Globus pallidus (tissue), 1 donor: ENCODE data around the gene SYT9.

Experiments used
- DNase-seq: peaks from one replicate; pipeline ENCODE4 v3.0.0-alpha.2; 2015; ENCODE audit warnings: low spot score

SYT9 gene

DNA sequence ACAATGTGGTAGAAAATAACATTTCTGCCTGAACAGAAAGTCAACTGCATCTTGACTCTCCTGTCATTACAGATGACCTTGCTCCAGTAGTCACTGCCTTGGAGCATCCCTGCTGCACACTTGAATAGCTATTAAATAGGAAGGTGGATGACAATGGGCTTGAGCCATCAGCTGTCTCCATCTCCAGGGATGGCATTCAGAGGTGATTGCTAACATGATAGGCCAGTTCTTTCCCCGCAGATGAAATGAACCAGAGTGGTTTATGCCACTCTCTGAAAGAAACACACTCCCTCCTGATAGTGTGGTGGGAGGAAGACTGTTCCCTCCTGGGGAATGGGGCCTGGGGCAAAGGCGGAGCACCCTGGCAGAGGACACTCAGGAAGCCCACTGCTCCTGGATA, 176.5 kb downstream of the SYT9 start:
- no peak for DNase-seq

DNA sequence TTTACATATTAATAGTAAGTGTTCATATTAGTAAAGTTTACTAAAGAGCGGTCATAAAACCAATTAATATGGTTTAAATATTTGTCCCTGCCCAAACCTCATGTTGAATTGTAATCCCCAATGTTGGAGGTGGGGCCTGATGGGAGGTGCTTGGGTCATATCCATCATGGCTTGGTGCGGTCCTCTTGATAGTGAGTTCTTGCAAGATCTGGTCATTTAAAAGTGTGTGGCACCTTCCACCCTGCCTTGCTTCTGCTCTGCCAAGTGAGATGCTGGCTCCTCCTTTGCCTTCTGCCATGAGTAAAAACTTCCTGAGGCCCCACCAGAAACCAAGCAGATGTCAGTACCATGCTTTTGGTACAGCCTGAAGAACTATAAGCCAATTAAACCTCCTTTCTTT, 178.8 kb downstream of the SYT9 start:
- DNase-seq: no peak

DNA sequence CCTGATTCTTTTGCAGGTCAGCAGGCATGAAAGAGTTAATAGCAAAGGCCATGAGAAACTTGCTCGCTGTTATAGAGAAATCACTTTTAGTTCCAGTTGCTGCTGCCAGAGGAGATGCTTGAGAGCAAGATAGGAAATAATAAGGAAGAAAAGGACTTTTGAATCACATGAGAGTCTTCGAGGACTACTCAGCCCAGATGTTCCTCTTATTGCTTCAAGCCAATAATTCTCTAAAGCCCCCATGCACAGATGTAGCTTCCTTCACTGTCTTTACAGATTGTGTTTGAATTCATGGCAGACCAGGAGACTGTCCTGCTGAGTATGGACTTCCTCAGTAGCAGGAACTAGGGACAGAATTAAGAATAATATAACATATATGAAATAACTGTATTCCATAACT, 183.5 kb downstream of the SYT9 start:
- no peak for DNase-seq

DNA sequence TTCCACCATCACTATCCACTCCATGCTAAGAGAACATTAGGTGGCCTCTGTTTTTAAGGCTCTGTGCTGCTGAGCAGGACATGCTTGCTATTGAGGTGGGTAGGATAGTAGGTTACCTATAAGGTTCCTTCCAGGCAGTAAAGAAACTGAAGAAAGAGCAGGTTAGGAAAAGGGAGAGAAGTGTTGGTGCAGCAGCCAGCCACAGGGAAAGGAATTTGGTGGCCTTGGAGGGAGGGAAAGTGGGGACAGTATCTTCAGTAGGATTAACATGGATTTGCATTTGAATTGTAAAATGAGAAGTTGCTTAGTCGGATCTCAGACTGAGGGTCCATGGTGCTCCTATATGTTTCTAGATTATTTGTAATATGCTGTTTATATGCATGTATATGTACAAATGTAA, 184.4 kb downstream of the SYT9 start:
- no peak for DNase-seq

DNA sequence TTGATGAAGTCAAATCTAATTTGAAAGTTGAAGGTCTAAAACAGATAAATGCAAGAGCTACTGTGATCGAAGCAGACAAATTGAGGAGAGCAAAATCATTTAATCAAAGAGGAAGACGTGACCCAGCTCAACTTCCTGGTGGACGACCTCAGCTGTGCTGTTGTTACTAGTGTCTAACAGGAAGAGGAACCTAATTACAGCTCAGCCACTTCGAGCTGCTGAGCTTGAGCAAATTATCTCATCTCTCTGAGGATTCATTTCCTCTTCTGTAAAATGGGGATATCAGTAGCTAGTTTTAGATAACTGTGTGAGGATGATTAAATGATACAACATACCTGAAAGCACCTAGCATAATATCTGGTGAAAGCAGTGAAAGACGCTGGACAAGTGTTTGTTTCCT, 185.0 kb downstream of the SYT9 start:
- DNase-seq: peak; percentile 34

DNA sequence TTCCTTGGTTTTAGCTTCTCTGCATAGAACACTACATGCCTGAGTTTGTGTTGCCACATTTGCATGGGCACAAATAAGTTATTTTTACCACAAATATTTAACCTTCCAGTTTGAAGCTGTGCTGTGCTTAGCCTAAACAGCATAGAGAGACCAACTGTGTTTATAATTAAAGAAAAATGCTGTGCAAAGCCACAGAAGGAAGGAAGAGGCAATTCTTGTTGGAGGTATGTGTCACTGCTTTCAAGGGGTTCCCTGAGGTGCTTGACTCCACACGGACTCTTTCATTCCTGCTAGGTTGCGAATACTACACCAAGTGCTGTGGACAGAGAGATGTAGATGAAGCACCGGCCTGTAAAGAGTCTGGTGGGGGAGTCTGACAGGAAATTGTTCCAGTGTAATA, 186.0 kb downstream of the SYT9 start:
- DNase-seq: no peak

DNA sequence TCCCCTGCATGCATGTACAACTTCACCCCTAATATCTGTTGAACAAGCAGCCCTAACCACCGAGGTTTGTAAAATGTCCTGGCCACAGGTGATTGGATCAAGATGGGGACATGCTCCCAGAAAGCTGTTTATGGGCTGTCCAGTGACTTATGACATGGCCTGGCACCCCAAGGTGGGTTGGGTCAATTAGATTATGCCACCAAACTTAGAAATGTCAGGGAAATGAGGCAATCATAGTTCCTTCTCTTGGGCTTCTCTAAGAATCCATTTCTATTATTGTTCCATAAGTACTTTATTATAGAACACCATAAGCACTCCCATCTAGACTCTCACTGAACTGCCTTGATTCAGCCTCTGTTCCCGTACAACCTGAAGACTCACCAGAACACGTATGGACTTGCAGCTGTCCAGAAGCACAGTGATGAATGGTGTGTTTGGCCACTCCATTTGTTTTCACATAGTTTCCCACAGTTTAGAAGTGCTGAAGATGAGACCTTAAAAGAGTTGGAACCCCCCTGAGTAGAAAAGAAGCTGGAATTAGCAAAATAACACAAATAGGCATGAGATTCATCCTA, 188.1 kb downstream of the SYT9 start:
- DNase-seq: no peak

DNA sequence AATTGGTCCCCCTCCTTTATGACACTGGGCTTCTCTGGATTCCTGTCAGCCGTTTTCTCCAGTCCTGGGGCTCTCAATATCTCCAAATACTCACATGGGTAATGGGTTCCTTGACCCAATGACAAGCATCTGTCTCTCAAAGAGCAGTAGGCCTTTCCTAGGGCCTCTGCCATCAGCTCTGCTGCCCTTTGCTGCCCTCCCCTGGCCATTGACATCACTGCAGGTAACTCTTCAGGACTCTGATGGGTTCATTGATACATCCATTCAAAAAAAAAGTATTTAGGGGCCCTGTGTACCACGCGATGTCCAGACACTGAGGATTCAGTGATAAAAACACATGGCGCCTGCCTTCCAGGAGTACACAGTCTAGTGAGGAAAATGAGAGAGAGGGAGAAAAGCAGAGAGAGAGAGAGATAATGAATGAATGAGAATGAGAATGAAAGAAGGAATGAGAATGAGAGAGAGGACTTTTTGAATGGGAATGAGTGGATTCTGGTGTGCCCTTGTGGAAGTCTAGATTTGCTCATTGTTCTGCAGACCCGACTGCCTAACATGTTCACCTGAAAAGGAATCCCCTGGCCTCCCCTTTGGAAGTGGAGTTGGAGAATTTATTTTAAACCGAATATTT, 191.0 kb downstream of the SYT9 start:
- DNase-seq: peak; percentile 66

DNA sequence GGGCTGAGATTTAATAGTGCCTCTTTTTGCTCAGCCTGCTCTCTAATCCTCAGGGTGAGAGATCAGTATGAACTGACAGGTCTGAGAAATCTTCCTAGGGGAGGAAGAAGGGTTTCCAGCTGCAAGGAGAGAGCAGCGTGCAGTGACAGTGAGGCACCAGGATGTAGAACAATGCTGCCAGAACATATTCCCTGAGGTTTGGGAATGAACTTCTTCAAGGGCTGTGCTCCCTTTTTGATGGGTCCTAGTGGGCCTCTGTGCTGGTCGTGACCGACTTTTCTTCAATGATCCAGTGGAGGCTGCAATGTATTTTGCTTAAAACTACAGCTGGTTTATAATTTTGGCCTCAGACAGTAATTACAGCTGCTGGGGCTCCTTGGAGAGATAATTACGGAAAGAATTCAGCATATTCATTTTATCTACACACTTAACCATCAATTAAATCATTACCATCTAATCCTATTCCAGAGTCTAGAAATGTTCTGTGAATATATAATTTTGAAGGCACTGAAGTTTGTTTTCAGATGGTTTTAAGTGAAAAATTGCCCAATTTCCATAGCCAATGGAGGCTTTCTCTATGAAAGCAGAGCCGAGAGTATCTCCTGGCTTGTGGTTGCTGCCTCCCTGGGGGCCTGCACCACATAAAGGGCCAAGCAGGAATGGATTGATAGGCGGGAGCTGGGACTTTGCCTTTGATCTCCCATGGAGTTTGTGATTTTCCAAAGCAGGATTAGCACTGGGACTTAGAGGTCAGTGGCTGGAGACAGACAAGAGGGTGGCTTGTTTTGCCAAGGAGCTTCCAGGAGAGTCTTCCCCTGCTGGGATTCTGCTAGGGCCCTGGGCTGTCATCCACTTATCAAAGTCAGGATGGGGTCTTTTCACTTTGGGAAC, 192.6 kb downstream of the SYT9 start:
- DNase-seq: no peak

DNA sequence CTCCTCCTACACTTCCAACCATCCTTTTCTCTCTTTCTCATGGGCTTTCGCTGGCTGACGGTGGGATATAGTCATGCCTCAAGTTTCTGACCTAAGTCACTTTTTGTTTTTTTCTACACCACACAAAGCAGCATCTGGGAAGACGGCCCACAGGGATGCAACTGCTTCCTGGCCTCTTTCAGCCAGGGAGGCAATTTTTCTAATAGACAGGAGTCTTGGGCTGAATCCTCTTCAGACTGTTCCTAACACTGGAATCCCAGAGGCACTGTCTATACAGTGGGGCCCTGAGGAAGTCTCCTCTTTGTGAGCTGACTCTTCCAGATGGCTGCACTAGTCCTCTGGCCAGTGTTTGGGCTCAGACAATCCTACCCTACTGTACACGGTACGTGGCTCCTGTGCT, 193.9 kb downstream of the SYT9 start:
- DNase-seq: no peak

DNA sequence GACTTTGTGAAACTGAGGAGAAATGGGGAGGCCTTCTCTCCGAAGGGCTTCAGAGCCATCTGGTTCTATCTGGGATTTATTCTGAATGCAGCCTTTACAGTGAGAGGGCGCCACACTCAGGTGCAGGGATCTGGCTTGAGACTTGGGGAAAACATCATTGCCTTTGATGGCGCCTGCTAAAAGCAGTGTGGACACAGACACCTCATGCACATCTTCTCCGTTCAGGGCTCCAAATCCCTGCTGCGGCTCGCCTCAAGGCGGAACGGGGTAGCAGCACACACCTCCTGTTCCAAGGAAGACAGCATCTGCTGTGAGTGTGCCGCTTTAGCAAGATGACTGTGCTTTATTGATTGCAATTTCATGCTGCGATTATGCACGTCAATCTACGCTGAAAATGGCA, 196.5 kb downstream of the SYT9 start:
- no peak for DNase-seq

DNA sequence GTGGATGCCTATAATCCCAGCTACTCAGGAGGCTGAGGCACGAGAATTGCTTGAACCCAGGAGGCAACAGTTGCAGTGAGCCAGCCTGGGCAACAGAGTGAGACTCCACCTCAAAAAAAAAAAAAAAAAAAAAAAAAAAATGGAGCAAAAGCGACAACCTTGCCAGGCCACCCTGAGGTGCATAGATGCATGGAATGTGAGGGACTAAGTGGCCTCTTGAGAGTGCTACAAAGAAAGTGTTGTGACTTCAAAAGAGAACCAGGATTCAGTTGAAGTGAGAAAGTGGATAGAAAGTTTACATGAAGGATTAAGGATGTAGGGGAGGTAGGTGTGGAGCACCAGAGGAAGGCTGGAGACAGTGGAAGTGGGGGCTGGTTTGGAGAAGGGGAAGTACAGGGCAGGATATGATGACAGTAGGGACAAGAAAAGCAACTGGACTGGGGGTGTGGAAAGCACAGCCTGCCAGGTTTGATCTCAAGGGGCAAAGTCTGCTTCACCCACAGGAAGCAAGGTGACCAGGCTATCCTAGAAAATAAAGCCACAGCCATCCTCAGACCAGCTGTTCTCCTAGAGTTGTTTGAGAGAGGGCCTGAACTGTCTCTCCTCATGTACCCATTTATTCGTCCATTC, 197.6 kb downstream of the SYT9 start:
- no peak for DNase-seq

DNA sequence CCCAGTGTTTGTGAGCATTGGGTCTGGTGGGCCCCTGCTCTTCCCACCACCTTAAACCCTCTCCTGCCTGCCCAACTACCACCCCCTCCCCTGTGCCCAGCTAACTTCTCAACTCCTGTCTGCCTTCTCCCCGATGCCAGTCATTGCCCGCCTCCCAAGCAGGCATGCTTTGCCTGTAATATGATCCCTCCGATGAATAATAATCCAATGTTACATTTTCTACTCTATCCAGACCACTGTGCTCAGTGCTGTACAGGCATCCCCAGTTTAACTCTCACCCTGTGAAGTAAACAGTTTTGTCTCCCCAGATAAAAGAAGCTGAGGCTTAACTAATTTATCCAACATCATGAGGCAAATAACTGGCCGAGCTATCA, 198.1 kb downstream of the SYT9 start:
- no peak for DNase-seq

DNA sequence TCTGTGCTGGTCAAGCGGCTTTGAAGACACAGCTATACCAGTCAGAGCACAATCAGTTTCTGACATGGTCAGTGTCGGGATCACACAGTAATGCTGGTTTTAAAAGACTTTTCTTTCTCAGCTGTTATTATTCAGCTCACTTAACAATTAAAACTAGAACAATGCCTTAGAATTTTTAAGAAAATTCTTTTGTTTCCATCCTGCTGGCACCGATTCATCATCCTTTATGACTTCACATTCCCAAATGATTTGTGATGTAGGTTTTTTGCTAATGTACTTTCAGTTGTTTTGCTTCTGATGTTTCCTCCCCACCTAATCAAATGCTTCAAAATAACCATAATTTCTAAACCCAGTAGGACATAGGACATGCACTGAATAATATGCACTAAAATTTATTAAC, 199.1 kb downstream of the SYT9 start:
- DNase-seq: no peak

DNA sequence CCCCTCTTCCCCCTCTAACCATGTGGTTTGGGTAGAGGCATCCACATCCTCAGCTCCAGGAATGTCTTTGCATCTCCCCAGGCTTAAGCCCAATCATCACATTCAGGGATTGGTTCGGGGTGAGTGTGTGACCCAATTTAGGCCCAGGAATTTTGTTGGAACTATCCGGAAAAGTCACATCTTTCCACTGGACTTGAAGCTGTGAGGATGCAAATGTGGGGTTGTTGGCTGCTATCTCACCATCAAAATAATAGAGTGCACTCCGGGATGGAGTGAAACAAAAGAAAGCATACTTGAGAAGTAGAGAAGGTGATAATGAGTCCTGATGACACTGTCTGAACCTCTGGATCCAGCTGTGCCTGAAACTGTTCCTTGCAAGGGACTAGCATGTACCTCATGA, 199.8 kb downstream of the SYT9 start:
- DNase-seq: no peak

DNA sequence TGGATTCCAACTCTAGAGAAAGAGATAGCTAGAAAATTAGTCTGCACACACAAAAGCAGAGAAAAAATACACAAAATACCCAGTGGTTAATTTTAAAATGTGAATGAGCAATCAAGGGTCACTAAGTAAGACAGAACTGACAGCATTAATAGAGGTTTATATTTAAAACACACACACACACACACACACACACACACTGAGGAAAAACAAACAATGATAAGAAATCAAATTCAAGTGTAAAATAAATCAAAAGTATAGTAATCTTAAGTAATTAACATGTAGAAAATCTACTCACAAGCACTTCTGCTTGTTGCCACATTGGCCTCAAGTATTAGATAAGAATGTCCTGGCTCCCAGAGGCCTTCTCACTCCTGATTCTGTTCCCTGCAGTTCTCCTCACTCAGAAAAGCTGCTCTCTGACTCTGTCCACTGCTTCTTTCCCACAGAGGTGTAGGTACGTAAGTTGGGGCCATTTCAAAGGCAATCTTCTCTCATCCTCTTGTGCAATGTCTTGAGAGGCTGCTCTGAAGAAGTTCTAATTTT, 200.3 kb downstream of the SYT9 start:
- no peak for DNase-seq

DNA sequence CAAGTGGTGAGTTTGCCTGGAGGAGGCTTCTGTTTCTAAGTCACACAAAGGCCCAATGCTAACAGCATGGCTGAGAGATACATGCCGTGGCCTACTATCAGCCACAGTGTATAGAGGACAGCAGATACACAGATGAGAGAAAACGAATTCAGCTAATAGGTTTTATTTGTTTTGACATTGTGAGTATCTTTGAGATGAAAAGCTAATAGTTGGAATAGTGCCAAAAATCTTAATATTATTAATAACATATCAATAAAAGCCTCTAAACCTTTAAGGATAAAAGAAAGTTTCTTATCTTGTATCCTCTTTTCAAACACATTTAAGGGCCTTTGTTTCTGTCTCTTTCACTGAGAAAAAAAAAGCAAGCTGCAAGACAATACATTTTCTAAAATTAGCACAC, 203.2 kb downstream of the SYT9 start:
- DNase-seq: no peak

DNA sequence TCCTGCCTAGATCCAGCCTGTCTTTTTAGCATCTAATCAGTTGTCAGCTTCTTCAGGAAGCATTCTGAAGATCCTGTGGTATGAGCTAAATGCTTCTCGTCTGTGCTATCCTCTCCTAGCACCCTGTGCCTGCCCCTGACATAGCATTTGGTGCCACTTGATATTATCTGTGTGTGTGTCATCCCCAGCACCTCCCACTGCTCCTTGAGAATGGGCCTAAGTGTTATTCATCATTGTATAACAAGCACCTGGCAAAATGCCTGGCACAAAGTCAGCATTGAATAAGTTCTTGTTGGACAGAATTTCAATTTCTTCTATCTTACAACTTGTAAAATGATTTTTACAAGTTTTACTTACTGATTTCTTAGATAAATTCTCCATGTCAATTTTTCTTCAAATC, 205.5 kb downstream of the SYT9 start:
- DNase-seq: no peak

DNA sequence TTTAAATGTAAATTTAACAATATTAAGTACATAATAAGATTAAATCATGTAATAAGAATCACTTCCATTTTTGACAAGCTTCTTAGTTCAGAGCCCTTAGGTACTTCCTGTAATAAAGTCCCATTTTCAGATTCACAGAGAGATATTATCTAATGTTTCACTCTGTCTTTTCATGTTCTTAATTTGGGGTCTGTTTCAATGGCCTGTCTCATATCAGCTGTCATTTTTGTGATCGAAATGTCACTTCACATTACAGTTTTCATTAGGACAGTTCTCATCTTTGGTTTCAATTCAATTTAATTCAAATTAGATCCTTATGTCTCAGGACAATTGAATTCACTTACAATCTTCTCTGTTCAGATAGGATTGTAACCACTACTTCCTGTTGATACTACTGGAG, 211.0 kb downstream of the SYT9 start:
- DNase-seq: no peak

DNA sequence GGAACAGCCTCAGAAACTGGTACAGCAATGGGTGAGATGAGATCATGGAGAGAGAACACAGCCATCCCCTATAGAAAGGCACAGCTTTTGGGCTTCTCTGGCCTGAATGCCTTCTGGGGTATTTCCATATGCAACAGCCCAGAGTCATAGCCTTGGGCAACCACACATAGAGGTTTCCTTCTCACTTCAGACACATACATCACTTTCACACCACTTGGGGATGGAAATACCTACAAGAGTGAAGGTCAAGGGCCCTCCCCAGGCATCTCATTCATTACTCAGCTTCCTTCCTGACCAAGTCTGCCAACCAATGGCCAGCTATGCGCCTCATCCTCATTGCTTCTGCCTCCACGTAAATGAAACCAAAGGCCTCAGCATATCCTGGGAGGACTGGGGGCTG, 215.9 kb downstream of the SYT9 start:
- no peak for DNase-seq

DNA sequence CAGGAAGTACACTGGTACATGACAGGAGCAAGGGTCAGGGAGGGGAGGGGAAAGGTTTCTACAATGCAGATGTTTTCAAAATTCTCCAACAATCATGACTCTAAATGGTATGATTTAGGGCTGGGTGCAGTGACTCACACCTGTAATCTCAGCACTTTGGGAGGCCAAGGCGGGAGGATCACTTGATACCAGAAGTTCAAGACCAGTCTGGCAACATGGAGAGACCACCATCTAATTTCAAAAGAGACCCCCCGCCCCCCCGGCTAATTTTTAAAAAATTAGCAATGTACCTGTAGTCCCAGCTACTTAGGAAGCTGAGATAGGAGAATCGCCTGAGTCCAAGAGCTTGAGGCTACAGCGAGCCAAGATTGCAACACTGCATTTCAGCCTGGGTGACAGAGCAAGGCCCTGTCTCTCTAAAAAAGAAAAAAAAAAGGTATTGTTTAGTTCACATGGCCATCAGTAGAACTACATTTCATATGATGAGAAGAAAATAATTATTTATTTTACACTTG, 217.7 kb downstream of the SYT9 start:
- DNase-seq: no peak

DNA sequence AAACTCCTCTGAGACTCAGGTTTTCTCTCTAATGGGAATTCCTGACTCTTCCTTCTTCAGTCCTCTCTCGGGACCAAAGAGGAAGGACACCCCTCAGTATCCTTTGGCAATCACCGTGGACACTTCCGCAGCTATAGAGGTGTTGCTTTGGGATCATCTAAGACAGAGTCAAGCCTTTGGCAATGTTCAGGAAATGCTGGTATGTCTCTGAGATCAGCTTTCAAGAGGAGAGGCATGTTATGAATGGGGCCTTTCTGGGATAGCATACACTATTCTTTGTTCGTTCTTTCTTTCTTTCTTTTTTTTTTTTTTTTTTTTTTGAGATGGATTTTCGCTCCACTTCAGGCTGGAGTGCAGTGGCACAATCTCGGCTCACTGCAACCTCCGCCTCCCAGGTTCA, 219.4 kb downstream of the SYT9 start:
- DNase-seq: no peak

DNA sequence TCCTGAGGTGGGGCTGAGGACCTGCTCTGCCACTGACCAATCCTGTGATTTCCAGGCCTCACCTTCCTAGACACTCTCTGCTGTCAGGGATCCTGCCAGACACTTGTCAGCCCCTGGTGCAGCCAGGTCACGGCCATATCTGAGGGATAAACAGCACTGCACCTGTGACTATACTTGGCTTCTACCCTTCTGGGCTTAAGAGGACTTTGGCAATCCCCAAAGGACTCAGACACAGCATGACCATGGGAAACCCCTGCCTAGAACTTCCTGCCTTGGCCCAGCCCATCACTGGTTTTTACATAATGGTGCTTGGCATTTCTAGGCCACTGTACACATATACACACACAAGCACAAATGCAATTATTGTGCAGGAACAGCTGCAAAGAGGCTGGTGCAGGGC, 222.0 kb downstream of the SYT9 start:
- DNase-seq: no peak
